Ishikawa (cell line): ENCODE data around the gene LRRC2.

ENCODE experiments used
- CEBPB ChIP-seq: IDR thresholded peaks from 2 replicates; pipeline ENCODE4 v1.6.1; 2012
- CREB1 ChIP-seq: IDR thresholded peaks from 2 replicates; pipeline ENCODE4 v1.6.1; 2012; ENCODE audit warnings: low read depth
- EP300 ChIP-seq: IDR thresholded peaks from 2 replicates; pipeline ENCODE4 v1.6.1; 2012; ENCODE audit warnings: borderline replicate concordance
- RAD21 ChIP-seq: IDR thresholded peaks from 2 replicates; pipeline ENCODE4 v1.6.1; 2012; ENCODE audit warnings: low read depth
- TAF1 ChIP-seq: IDR thresholded peaks from 2 replicates; pipeline ENCODE4 v1.6.1; 2012; ENCODE audit warnings: low read depth, mild to moderate bottlenecking
- TCF12 ChIP-seq: IDR thresholded peaks from 2 replicates; pipeline ENCODE4 v1.6.1; 2012; ENCODE audit warnings: low read depth
- TEAD4 ChIP-seq: IDR thresholded peaks from 2 replicates; pipeline ENCODE4 v1.6.1; 2012
- TF ChIP-seq, protein P1 (sequence below): IDR thresholded peaks from 2 replicates; pipeline ENCODE4 v1.6.1; 2012; ENCODE audit warnings: low read depth, mild to moderate bottlenecking
- TF ChIP-seq, protein P2 (sequence below): IDR thresholded peaks from 2 replicates; pipeline ENCODE4 v1.6.1; 2012

DNA sequence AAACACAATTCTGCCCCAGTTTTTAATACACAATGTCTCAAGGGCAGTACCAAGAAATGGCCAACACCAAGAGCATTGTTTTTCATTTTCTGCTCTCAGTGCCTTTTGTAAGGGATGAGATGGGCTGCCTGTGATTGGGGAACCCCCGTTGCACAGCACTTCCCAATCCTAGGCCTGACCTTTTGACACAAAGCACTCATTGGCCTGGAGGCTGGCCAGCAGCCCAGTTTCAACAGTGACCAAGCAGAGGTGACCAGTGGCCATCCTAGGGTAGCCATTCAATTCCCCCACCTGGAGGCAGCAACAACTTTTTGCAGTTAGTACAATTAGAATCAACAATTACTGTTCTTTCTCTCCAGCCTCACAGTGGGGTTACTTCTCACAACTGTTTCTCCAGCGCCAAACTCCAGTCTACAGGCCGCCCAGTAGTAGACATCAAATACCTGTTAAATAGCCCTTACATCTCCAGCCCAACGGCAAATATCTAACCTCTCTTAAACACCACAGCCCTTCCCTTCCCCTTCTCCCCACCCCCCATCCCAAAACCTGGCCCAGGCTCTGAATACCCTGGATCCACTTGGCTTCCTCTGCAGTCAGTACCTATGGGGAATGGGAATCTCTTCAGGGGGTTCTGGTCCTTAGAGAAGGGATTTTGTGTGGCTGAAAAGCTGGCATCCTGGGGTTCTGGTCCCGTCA lies 8.9 kb upstream of the LRRC2 start:
- TF ChIP-seq TEAD4 (no peak), EP300 (no peak), RAD21 (no peak), TCF12 (no peak), TAF1 (no peak), CREB1 (no peak), CEBPB (no peak)
- TF ChIP-seq, protein P1, sequence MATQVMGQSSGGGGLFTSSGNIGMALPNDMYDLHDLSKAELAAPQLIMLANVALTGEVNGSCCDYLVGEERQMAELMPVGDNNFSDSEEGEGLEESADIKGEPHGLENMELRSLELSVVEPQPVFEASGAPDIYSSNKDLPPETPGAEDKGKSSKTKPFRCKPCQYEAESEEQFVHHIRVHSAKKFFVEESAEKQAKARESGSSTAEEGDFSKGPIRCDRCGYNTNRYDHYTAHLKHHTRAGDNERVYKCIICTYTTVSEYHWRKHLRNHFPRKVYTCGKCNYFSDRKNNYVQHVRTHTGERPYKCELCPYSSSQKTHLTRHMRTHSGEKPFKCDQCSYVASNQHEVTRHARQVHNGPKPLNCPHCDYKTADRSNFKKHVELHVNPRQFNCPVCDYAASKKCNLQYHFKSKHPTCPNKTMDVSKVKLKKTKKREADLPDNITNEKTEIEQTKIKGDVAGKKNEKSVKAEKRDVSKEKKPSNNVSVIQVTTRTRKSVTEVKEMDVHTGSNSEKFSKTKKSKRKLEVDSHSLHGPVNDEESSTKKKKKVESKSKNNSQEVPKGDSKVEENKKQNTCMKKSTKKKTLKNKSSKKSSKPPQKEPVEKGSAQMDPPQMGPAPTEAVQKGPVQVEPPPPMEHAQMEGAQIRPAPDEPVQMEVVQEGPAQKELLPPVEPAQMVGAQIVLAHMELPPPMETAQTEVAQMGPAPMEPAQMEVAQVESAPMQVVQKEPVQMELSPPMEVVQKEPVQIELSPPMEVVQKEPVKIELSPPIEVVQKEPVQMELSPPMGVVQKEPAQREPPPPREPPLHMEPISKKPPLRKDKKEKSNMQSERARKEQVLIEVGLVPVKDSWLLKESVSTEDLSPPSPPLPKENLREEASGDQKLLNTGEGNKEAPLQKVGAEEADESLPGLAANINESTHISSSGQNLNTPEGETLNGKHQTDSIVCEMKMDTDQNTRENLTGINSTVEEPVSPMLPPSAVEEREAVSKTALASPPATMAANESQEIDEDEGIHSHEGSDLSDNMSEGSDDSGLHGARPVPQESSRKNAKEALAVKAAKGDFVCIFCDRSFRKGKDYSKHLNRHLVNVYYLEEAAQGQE = no peak
- TF ChIP-seq, protein P2, sequence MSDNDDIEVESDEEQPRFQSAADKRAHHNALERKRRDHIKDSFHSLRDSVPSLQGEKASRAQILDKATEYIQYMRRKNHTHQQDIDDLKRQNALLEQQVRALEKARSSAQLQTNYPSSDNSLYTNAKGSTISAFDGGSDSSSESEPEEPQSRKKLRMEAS = no peak
